CD1c-positive myeloid dendritic cell (primary cell): ENCODE results near the gene TES.
"Not testable (repeated sequence)": the region's sequence is repeated elsewhere in the genome, so short reads cannot be mapped to it uniquely, and the experiment has no call there.

Source experiments
- DNase-seq: peaks from one replicate; pipeline ENCODE4 v3.0.0-alpha.2; 2016; ENCODE audit errors: extremely low spot score

Gene TES, protein sequence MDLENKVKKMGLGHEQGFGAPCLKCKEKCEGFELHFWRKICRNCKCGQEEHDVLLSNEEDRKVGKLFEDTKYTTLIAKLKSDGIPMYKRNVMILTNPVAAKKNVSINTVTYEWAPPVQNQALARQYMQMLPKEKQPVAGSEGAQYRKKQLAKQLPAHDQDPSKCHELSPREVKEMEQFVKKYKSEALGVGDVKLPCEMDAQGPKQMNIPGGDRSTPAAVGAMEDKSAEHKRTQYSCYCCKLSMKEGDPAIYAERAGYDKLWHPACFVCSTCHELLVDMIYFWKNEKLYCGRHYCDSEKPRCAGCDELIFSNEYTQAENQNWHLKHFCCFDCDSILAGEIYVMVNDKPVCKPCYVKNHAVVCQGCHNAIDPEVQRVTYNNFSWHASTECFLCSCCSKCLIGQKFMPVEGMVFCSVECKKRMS

DNA sequence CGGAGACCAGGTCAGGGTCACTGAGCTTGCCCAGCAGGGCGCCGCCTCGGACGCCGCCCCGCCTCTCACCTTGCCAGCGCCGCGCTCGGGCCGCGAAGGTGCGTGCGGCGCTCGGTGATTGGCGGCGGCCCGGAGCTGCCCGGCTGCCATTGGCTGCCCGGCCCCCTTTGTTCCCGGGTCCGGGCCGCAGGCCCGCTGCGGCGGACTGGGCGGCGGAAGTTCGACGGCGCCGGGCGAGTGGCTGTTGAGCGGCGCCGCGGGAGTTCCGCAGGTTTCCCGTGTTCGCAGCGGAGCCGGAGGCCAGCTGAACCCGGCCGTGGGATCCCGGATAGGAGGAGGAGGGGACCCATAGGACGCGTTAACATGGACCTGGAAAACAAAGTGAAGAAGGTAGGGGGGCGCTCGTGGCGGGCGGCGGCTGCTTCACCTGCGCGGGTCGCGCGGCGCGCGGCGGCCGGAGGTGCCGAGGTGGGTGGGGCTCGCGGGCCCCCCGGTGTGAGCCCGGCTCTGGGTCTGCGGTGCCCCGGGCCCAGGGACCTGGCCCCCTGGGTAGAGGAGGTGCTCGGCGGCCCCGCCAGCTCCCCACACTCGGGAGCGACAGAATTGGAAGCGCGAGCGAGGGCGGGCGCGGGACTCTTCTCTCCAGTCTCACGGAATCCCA lies at the start of gene TES:
TES (plus strand) TSS at position 195 of the 661 bp plus-strand sequence; CDS start at position 364, 169 bp downstream.
- peak; percentile 78 for DNase-seq

DNA sequence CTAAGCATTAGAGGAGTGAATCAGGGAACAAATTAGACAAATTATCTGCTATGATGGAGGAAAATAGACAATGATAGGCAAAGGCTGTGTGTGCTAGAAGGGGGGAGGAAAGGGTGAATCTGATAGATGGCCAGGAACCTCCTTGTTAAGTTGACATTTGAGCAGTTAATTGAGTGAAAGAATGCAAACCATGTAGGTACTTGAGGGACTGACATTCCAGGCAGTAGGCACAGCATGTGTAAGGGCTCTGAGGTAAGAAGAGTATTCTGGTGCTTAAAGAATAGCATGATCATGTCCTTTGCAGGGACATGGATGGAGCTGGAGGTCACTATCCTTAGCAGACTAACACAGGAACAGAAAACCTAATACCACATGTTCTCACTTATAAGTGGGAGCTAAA lies 48.6 kb upstream of the TES start:
- DNase-seq: no peak

DNA sequence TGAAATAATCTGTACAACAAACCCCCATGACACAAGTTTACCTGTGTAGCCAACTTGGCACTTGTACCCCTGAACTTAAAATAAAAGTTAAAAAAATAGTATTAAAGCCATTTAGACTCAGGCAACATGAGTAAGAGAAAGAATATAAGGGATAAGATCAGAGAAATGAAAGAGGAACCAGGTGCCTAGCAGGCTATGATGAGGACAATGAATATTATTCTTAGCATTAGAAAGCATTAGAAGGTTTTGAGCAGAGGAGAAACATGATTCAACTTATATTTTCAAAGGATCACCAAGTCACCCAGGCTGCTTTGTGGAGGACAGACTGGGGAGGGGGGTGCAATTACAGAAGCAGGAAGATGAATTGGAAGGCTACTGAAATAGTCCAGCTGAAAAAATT lies 48.1 kb upstream of the TES start:
- DNase-seq: no peak

DNA sequence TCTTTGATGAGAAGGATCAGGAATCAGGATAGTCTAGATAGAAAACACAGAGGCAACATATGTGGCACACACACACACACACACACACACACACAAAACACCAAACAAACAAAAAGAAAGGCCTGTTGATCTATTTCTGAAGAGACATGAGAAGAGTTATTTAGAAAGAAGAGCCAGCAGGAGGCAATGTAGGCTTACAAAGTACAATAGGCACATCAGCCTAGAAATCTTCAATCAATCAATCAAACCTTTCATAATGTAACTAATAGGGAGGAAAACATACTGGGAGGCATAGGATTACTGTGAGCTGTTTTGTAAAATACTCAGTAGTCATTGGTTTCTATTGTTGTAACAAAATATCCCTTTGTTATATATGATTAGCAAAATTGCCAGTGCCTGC lies 47.3 kb upstream of the TES start:
- no peak for DNase-seq

DNA sequence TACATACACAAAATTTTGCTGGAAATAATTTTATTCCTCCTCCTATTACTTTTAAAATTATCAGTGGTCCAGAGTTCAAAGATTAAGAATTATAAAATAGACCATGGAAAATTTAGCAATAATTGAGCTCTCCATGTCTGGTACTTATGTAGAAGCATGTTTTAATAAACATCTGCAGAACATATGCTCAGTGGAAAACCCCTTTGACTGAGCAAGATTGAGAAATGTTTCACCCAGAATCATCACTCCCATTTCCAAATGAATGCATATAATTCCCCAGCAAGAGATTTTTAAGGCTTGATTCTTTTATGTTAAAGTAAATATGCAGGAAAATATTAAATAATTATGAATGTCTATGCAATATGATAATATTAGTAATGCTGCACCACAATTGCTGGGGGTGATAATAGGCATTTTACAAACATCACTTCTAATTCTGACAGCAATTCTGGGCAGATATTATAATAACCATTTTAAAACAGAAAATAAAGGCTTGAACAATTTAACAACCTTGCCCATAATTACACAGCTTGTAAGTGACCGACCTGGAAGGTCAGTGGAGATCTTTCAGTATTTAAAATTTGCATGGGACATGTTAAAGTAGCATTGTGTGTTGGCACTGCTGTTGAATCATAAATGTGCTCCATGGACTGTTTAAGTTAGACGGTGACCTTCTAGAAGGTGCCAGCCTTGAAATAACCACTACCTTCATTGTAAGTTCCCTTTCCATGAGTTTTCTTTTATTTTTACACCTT lies 45.6 kb upstream of the TES start:
- DNase-seq: peak; percentile 35

DNA sequence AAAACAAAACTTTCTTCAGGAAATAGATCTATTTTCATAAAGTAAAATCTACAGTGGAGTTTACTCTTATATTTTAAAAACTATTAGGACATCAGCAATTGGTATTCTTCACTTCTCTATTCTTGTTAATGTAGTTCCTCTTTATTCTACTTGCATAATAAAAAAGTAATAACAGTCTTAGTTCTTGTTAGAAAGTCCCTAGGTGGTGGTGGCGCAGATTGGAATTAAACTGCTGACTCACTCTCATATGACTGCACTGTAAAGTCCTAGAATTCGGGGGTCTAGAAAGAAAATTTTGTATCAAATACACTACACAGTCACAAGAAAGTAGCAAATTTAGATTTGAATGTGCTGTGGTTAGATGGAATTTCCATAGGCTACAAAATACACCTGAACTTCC lies 44.6 kb upstream of the TES start:
- DNase-seq: peak; percentile 88

DNA sequence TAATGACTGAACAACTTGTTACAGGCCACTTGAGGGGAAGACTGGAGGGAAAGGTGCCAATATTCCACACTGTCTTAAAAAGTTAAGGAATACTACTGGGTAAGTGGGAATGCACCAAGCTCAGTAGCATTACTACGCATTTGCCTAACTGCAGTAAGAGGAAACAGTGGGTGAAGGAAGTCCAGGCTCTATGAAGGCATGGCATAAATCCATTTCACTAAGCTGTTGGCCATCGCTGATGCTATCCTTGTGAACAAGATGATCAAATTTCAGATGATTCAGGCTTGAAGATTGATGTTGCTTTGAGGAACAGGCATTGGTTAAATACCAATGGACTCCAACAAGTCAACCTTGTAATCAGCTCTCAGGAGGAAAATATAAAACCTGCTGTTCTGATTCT lies 44.2 kb upstream of the TES start:
- peak; percentile 63 for DNase-seq

DNA sequence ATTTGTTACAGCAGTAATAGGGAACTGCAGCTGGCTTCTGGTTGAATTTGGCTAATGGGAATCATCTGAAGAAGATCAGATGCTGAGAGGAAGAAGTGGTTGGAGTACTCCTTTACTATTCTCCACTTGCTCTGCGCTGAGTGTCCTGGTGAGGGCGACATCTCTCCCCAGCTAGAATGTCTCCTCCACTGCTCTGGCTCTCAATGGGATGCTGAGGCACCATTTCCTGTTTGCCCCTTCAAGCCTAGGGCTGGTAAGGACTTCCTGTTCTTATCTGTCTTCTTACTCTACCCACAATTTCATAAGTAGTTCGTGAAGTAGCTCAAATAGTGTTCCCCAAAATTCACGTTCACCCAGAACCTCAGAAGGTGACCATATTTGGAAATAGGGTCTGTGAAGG lies 43.2 kb upstream of the TES start:
- DNase-seq: peak; percentile 39

DNA sequence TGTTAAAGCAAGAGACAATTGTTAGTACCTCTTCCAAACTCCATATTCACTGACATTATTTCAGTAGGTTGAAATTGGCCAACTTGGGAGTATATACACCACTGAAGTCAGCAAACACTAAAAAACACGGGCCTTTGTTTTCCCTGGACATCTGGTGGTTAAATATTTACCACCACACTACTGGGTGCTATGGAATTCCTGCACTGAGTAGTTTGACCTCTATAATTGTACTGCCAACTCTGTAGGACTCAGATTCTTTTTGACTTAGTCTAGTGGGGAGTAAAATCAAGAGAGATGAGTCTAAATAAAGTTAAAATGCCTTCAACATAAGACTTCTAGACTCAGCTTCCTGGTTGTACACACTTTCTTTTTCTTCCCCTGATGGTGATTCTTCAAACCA lies 41.3 kb upstream of the TES start:
- no peak for DNase-seq

DNA sequence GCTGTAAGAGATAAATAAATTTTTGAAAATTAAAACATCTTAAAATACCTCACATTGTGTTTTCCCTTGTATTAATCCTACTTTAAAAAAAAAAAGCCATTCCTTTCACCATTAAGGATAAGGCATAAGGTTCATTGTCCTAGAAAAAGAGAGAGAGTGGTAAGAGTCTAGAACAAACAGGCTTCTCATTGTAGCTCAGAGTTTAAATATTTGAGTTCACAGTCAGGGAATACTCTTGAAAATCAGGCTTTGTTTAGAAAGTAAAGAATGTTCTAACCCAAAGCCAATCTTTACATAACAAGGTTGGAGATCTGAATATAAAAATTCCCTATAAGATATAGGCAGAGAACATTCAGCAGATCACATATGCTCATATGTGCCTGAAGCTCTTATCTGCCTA lies 40.2 kb upstream of the TES start:
- DNase-seq: no peak

DNA sequence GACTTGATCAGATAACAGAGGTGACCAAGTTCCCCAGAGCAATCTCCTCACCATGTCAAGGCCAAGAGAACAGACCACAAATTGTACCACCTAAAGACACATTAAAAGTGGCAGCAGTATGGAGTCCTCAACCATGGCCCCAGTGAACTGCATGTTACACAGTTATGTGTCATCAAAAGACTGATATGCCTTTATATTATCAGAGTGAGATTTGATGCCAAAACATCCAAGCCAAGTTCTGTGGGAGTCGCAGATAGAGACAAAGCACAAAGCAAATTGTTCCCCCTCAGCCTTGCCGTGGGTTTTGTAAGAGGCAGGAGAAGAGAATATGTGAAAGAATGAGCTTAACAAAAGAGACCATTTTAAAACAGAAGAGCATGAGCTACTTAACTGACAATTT lies 39.2 kb upstream of the TES start:
- no peak for DNase-seq

DNA sequence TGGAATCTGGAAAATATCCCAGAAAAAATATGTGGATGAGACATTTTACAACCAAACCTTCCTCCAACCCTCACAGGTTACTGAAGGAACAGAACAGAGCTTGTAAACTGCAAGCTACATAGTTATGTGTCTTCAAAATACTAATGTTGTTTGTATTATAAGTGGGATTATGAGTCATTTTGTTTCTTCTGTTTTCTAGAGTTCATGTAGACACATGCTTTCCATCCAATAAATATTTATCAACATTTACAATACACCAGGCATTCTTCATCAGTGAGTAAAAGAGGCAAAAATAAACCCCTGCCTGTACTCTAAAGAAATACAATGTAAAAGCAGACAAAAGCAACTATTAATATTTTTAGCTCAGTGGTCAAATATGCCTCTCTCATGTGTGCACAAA lies 38.0 kb upstream of the TES start:
- DNase-seq: no peak

DNA sequence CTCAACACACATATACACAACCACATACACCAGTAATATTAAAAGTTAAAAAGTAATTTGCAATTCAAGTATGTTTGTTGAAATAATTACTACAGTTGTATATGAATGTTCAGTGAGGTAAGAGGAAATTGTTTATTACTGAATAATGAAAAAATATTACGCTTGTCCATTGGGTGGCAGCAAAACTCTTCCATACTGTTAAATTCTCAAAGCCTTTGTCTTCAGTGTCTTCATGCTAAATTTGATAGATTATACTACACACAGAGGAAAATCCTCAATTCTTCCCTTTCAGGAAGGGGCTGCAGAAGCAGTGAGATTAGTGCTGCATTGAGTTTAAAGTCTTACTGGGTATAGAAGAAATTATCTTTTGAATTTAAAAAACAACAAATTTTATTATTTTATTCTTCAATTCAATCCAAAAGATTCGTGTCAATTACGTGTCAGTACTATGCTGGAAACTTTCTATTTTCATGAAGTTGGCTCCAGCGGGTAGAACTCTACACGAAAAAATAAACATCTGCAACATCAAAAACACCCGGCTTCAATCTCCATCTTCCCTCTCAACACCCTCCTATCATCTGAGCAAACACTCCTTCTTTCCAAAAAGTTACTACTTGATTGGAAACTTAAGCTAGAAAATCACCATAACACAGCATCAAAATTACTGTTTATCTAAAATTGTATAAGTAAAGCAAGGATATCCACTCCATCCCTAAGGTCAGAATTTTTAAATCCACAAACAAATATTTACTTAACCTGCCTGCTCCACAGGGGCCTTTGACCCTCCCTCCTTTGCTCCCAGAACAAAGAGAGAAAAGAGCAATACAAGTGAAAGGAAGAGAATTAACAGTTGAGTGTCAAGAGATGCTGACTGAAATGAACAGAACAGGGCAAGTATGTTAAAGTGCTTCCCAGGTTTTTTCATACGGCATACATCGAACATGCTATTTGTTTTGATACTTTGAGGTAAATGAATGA lies 37.0 kb upstream of the TES start:
- DNase-seq: peak; percentile 78

DNA sequence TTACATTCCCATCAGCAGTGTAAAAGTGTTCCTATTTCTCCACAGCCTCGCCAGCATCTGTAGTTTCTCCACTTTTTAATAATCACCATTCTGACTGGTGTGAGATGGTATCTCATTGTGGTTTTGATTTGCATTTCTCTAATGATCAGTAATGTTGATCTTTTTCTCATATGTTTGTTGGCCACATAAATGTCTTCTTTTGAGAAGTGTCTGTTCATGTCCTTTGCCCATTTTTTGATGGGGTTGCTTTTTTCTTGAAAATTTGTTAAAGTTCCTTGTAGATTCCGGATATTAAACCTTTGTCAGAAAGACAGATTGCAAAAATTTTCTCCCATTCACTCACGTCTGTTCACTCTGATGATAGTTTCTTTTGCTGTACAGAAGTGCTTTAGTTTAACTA lies 35.2 kb upstream of the TES start:
- DNase-seq: not testable (repeated sequence)

DNA sequence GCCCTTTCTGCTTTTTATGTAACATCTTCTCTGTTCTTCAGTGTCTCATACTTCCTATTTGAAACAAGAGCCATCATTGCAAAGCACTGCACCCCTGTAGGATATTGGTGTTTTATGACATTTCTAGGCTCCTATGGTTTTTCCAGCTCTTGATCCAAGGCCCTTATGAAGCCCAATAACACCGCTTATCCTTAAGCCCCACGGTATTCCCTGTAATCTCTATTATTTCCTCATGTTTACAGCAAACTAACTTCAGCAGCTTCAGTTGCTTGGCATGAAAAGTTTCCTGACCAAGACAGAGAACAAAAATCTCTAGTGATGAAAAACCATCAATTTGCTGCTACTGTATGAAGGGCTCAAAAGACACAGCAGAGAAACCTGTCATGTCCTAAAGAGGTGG lies 34.1 kb upstream of the TES start:
- no peak for DNase-seq

DNA sequence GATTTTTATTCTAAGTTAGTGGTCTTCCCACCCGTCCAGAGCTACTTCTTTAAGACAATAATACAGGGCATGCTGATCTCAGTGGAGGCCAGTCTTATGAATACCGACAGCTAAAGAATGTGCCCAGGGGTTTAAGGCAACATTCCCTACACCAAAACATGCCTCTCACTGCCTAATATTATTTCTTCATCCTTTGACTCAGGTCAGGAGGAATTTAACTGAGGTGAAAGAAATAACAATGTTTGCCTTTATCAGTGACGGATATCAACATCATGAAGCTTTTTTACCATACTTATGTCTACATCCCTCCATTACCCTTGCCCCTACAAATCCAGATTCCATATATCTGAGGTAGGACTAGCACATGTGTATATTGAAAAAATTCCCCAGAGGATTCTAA lies 33.3 kb upstream of the TES start:
- no peak for DNase-seq

DNA sequence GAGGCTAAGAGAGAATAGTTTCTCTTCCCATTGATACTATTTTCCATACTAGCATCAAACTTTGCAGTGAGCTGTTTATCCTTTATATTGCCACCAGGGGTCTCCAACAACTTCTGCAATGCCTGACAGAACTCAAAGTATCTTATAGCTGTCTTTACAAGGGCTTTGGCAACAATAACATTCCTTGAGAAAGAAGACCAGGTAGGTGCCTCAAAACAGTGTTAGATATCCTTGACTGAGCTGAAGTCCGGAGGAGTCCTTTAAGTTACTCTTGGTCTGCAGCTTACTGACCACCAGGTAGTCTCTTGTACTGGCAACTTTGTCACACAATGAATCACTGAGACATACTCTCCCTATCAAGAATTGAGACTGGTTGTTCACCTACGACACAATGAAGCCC lies 30.0 kb upstream of the TES start:
- DNase-seq: peak; percentile 66

DNA sequence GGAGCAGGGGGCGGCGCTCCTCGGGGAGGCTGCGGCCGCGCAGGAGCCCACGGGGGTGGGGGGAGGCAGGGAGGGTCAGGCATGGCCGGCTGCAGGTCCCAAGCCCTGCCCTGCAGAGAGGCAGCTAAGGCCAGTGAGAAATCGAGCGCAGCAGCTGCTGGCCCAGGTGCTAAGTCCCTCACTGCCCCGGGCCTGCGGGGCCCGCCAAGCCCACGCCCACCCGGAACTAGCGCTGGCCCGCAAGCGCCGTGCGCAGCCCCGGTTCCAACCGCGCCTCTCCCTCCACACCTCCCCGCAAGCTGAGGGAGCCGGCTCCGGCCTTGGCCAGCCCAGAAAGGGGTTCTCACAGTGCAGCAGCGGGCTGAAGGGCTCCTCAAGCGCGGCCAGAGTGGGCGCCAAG lies 28.3 kb upstream of the TES start:
- no peak for DNase-seq

DNA sequence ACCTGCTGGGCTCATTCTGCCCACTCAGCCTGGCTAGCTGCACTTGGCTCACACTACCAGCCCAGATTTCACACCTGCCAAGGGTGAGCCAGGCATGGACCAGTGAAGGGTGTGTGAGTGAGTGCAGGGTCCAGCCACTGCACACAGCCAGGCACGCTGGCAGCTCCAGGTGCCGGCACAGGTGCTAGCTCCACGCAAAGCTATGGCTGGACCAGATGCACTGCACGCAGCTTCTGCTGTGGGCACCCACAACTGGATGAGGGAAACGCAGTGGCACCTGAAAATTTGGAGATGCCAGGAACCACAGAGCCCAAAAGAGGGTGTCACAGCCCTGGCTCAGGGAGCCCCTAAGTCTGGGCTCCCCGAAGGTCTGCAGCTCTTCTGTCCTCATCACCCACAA lies 24.9 kb upstream of the TES start:
- DNase-seq: no peak

DNA sequence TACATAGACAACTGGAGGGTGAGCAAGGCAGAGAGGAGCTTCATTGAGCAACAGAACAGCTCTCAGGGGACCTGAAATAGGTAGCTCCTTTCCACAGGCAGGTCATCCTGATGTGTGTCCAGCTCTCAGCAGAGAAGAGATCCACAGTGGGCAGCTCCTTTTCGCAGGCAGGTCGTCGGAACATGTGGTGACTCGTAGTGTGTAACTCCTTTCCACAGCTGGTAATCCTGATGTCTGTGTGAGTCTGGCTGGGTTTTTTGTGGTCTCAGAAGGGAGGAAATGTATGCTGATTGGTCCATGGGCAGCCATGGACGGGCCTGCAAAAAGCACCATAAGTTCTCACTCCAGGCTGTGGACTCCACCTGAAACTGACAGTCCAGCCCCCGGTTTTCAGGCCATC lies 24.4 kb upstream of the TES start:
- DNase-seq: no peak

DNA sequence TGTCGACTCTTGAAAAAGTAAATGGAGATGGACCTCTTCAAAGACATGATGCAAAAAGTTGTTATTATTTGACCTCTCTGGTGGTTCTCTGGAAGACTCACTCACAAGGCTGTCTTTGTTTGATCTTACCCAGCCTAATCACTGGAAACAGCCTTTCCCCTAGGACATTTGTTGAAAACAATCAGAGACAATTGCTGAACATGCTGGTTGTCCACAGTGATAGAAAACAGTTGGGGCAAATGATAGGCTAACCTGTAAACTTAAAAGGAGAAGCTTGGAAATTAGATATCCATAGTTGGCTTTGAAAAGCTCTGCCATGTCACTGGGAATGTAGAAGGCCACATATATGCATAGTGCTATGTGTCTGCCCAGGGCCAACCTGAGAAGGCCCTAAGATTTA lies 22.9 kb upstream of the TES start:
- DNase-seq: no peak
